MM.1S (cell line): ENCODE data around the gene STON2.

Experiments used
- DNase-seq: peaks from one replicate; pipeline ENCODE4 v3.0.0-alpha.2; 2015
- H2AFZ ChIP-seq: fragments of 300-600 bp; sonication (generic); 2 replicates; pipeline ENCODE4 v1.6.0; 2016; ENCODE audit warnings: antibody characterized with exemption, low read length
- H3F3A ChIP-seq: fragments of 300-600 bp; sonication (generic); 2 replicates; pipeline ENCODE4 v1.6.1; 2016; ENCODE audit warnings: mild to moderate bottlenecking, antibody characterized with exemption, low read length, moderate library complexity, mixed read lengths; ENCODE audit not compliant: insufficient read depth
- H3K27ac ChIP-seq: fragments of 300-600 bp; sonication (generic); 2 replicates; pipeline ENCODE4 v1.5.1; 2016; ENCODE audit warnings: mild to moderate bottlenecking, low read length
- H3K27me3 ChIP-seq: fragments of 300-600 bp; sonication (generic); replicated peaks from 2 replicates; pipeline ENCODE4 v1.6.0; 2016; ENCODE audit warnings: low read length; ENCODE audit not compliant: insufficient read depth
- H3K36me3 ChIP-seq: fragments of 300-600 bp; sonication (generic); replicated peaks from 2 replicates; pipeline ENCODE4 v1.6.1; 2016; ENCODE audit warnings: mild to moderate bottlenecking, low read length, mixed read lengths; ENCODE audit not compliant: insufficient read depth
- H3K4me1 ChIP-seq: fragments of 300-600 bp; sonication (generic); 2 replicates; pipeline ENCODE4 v1.6.1; 2016; ENCODE audit warnings: low read length, mixed read lengths
- H3K4me2 ChIP-seq: fragments of 300-600 bp; sonication (generic); 2 replicates; pipeline ENCODE4 v1.6.0; 2016; ENCODE audit warnings: low read depth, low read length
- H3K4me3 ChIP-seq: fragments of 300-600 bp; sonication (generic); 2 replicates; pipeline ENCODE4 v1.5.1; 2016; ENCODE audit warnings: low read length, mixed read lengths
- H3K79me2 ChIP-seq: fragments of 300-600 bp; sonication (generic); 2 replicates; pipeline ENCODE4 v1.6.1; 2016; ENCODE audit warnings: mixed run types, low read length, mixed read lengths
- H3K9ac ChIP-seq: fragments of 300-600 bp; sonication (generic); 2 replicates; pipeline ENCODE4 v1.6.1; 2016; ENCODE audit warnings: low read length, mixed read lengths
- H3K9me2 ChIP-seq: fragments of 300-600 bp; sonication (generic); replicated peaks from 2 replicates; pipeline ENCODE4 v1.6.1; 2016; ENCODE audit warnings: mild to moderate bottlenecking, low read length, mixed read lengths; ENCODE audit not compliant: insufficient read depth
- H3K9me3 ChIP-seq: fragments of 300-600 bp; sonication (generic); replicated peaks from 2 replicates; pipeline ENCODE4 v1.6.1; 2016; ENCODE audit warnings: mild to moderate bottlenecking, low read length, mixed read lengths; ENCODE audit not compliant: insufficient read depth
- H4K20me1 ChIP-seq: fragments of 300-600 bp; sonication (generic); 2 replicates; pipeline ENCODE4 v1.6.1; 2016; ENCODE audit warnings: mild to moderate bottlenecking, low read length, moderate library complexity, mixed read lengths; ENCODE audit not compliant: insufficient read depth
- EZH2 ChIP-seq: fragments of 300-600 bp; sonication (generic); optimal IDR thresholded peaks from 2 replicates; pipeline ENCODE3; 2017; ENCODE audit warnings: low read depth, mild to moderate bottlenecking, antibody characterized with exemption, low read length, mixed read lengths
- EZH2phosphoT487 ChIP-seq: fragments of 300-600 bp; sonication (generic); IDR thresholded peaks from 2 replicates; pipeline ENCODE4 v1.6.1; 2018; ENCODE audit warnings: antibody characterized with exemption, low read length
- TF ChIP-seq, protein P1 (sequence below): fragments of 300-600 bp; sonication (generic); IDR thresholded peaks from 2 replicates; pipeline ENCODE4 v1.5.1; 2016; ENCODE audit warnings: antibody characterized with exemption, low read length, mixed read lengths

STON2 gene

DNA sequence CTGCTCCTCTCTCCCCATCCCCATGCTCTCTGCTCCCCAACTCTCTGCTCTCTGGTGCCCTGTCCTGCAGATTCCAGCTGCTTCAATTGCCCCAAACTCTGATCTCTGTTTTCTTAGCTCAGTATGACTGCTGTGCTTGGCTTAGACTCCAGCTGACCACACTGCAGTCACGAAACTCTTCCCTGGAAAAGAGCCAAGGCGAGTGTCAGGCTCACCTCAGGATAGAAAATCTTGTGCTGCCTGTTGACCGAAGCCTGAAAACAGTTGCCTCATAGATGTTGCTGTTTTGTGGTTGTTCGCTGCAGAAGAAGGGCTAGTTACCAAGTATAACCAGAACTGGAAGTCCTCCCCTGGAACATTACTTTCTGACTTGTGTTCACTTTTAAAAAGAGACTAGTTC, 6.7 kb upstream of the STON2 start:
- Histone ChIP-seq H3K27ac (no peak overlapping the region), H3K27me3 (no peaks in the 10 kb centered on the region), H3K36me3 (no peaks in the 10 kb centered on the region), H3K4me3 (no peak overlapping the region), H3K4me2 (no peak overlapping the region), H4K20me1 (no peaks in the 10 kb centered on the region), H3K9me3 (no peaks in the 10 kb centered on the region), H3F3A (peaks cover 3% of the 10 kb centered on the region; the same call in 1 of the 2 replicates), H3K9ac (no peak overlapping the region), H3K9me2 (no peaks in the 10 kb centered on the region), H3K4me1 (peaks cover 10% of the 10 kb centered on the region), H3K79me2 (no peaks in the 10 kb centered on the region), H2AFZ (no peak overlapping the region)
- DNase-seq: no peak
- TF ChIP-seq, protein P1, sequence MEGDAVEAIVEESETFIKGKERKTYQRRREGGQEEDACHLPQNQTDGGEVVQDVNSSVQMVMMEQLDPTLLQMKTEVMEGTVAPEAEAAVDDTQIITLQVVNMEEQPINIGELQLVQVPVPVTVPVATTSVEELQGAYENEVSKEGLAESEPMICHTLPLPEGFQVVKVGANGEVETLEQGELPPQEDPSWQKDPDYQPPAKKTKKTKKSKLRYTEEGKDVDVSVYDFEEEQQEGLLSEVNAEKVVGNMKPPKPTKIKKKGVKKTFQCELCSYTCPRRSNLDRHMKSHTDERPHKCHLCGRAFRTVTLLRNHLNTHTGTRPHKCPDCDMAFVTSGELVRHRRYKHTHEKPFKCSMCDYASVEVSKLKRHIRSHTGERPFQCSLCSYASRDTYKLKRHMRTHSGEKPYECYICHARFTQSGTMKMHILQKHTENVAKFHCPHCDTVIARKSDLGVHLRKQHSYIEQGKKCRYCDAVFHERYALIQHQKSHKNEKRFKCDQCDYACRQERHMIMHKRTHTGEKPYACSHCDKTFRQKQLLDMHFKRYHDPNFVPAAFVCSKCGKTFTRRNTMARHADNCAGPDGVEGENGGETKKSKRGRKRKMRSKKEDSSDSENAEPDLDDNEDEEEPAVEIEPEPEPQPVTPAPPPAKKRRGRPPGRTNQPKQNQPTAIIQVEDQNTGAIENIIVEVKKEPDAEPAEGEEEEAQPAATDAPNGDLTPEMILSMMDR: no peak
- no peak for TF ChIP-seq EZH2phosphoT487
- no peak for TF ChIP-seq EZH2

DNA sequence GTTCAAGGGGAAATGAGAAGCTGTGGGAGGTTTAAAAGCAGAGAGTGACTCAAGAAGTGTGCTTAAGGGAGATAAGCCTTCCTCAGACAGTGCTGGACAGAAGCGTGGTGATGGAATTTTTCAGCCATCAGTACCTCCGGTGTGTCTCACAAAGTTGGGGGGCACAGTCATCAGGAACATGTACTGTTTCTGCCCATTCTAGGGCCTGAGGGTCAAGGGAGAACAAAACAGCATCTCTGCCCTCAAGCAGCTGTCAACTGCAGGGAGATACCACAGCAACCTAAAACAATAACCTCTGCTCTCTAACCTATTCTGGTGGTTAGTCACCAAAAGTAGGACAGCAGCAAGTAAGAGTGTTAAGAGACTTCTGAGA, 2.0 kb upstream of the STON2 start:
- no peaks in the 10 kb centered on the region for H3K9me2 ChIP-seq
- H3K9ac ChIP-seq: 0 out of 2 replicates have a peak overlapping the region, but pooled peaks have one; percentile 28
- no peak for DNase-seq
- peaks cover 14% of the 10 kb centered on the region for H3F3A ChIP-seq
- H3K27me3 ChIP-seq: no peaks in the 10 kb centered on the region
- H4K20me1 ChIP-seq: no peaks in the 10 kb centered on the region
- no peak overlapping the region for H2AFZ ChIP-seq
- no peaks in the 10 kb centered on the region for H3K9me3 ChIP-seq
- no peak for TF ChIP-seq EZH2phosphoT487
- peak overlapping the region; percentile 93 for H3K27ac ChIP-seq
- no peak overlapping the region for H3K4me3 ChIP-seq
- peaks cover 35% of the 10 kb centered on the region for H3K4me1 ChIP-seq
- H3K4me2 ChIP-seq: no peak overlapping the region; the same call in none of the 2 replicates
- H3K36me3 ChIP-seq: no peaks in the 10 kb centered on the region
- H3K79me2 ChIP-seq: peaks cover 25% of the 10 kb centered on the region

DNA sequence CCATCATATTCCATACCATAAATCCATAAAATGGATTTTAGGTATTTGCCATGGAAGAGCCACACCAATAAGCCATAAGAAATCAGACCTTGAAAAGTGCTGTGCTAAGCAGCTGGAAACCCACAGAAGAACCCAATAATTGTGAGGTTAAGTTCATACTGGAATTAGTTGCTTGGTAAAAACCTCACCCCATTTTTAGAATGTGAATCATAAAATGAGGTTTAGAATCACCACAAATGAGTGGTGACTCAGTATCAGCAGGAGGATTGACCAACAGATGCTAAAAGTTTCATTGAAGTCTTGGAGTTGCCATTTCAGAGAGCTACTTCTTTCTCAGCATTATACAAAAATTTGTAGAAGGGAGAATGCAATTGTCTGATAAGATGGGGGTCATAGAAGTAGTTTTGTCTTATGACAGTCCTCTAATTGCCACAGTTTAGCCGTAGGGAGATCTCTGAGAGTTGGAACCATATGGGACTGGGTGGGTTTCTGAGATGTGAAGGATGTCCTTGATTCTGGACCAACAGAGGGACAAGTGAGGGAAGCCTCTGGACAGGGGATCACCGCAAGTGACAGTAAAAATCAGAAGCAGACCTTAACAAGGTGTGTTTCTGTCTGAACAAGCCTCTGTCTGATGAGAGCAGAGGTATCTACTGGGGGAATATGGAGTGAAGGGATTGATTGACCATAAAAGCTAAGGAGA, 1.4 kb upstream of the STON2 start:
- Histone ChIP-seq H3K9ac (0 out of 2 replicates have a peak overlapping the region, but pooled peaks have one; percentile 28), H3K27me3 (no peaks in the 10 kb centered on the region), H3K4me1 (peaks cover 35% of the 10 kb centered on the region), H3K36me3 (no peaks in the 10 kb centered on the region), H3F3A (peaks cover 14% of the 10 kb centered on the region), H2AFZ (no peak overlapping the region), H3K9me3 (no peaks in the 10 kb centered on the region), H3K4me3 (no peak overlapping the region), H3K9me2 (no peaks in the 10 kb centered on the region), H3K27ac (peak overlapping the region; percentile 93), H4K20me1 (no peaks in the 10 kb centered on the region), H3K79me2 (peaks cover 25% of the 10 kb centered on the region), H3K4me2 (peak overlapping the region; percentile 32)
- peak; percentile 76 for DNase-seq
- TF ChIP-seq EZH2: no peak
- no peak for TF ChIP-seq EZH2phosphoT487
- TF ChIP-seq, protein P1: no peak

DNA sequence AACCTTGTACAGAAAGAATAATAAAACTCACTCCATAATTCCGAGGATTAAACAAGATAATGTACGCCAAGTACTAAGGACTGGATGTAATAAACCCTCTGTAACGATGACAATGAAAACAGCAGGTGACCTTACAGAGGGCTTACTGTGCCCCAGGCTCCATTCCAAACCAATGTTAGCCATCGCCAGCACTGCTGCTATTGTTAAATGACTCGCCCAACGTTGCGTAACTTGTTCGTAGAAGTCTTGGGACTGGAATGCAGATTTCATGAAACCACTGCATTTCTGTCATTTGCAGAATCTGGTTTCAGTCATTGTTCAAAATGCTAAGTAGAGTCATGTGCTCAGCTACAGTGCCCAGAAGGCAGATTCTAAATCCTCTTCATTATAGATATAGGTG, 728 bp upstream of the STON2 start:
- Histone ChIP-seq H3K79me2 (peaks cover 25% of the 10 kb centered on the region), H2AFZ (no peak overlapping the region), H3K4me2 (peak overlapping the region; percentile 32), H3F3A (peaks cover 14% of the 10 kb centered on the region), H3K4me3 (no peak overlapping the region), H3K27me3 (no peaks in the 10 kb centered on the region), H3K4me1 (peaks cover 35% of the 10 kb centered on the region), H3K27ac (peak overlapping the region; percentile 93; the same call in 1 of the 2 replicates), H3K9me3 (no peaks in the 10 kb centered on the region), H3K9me2 (no peaks in the 10 kb centered on the region), H4K20me1 (no peaks in the 10 kb centered on the region), H3K9ac (no peak overlapping the region), H3K36me3 (no peaks in the 10 kb centered on the region)
- no peak for DNase-seq
- TF ChIP-seq EZH2 (no peak), EZH2phosphoT487 (no peak)
